MCF 10A (cell line): ENCODE data around the gene CMTM4. TPM values are rescaled to one million over a fixed set of nuclear protein-coding genes. Genes with fewer than 3 reads are reported as not detected.

ENCODE experiments used
- BruUV-seq: library from RNA; stranded (reverse); fragments of 400-500 nt; replicated peaks from 2 replicates; lab custom pipeline; 2021; lab: Mats Ljungman, UMichigan
- CTCF ChIA-PET: fragments of 300-600 bp; sonication (Branson Sonifier 250); formaldehyde crosslinking; extraction: SDS; loops from one replicate; lab custom pipeline; 2021; ENCODE audit warnings: antibody characterized with exemption, inconsistent platforms; lab: Yijun Ruan, JAX
- POLR2A ChIA-PET: fragments of 300-600, 350-650 bp; sonication (Branson Sonifier 250); formaldehyde crosslinking; extraction: SDS; loops from one replicate; lab custom pipeline; 2020; ENCODE audit warnings: antibody characterized with exemption, inconsistent platforms; lab: Yijun Ruan, JAX
- DNase-seq: peaks from one replicate; pipeline ENCODE4 v3.0.0-alpha.2; 2018; ENCODE audit not compliant: unreplicated experiment
- H3K27ac Mint-ChIP-seq: one replicate; pipeline ENCODE4 v1.8.0; 2022; ENCODE audit warnings: mild to moderate bottlenecking, low read depth, mixed read lengths; ENCODE audit not compliant: unreplicated experiment
- H3K27me3 Mint-ChIP-seq: one replicate; pipeline ENCODE4 v1.8.0; 2022; ENCODE audit warnings: mixed read lengths; ENCODE audit not compliant: insufficient read depth, unreplicated experiment
- H3K36me3 Mint-ChIP-seq: one replicate; pipeline ENCODE4 v1.8.0; 2022; ENCODE audit warnings: mild to moderate bottlenecking, moderate library complexity, mixed read lengths; ENCODE audit not compliant: insufficient read depth, unreplicated experiment
- H3K4me1 Mint-ChIP-seq: one replicate; pipeline ENCODE4 v1.8.0; 2022; ENCODE audit warnings: mixed read lengths; ENCODE audit not compliant: insufficient read depth, unreplicated experiment
- H3K4me3 Mint-ChIP-seq: one replicate; pipeline ENCODE4 v1.8.0; 2022; ENCODE audit warnings: mild to moderate bottlenecking, moderate library complexity, mixed read lengths; ENCODE audit not compliant: unreplicated experiment
- H3K9me3 Mint-ChIP-seq: one replicate; pipeline ENCODE4 v1.8.0; 2022; ENCODE audit warnings: mixed read lengths; ENCODE audit not compliant: unreplicated experiment
- intact Hi-C: fragments of 100-400 bp; cut with micrococcal nuclease; formaldehyde crosslinking; loops from 2 replicates; pipeline ENCODE4 v1.14.1; 2022
- total RNA-seq: library from RNA; stranded (reverse); gene quantifications from 2 replicates; pipeline ENCODE4 v1.2.3, GENCODE V29; 2022
- TF ChIP-seq, protein P1 (sequence below): fragments of 200-600 bp; IDR thresholded peaks from one replicate; pipeline ENCODE4 v1.8.0; 2022; ENCODE audit warnings: antibody characterized with exemption, mild to moderate bottlenecking; ENCODE audit not compliant: unreplicated experiment

The CMTM4 gene
- total RNA-seq, 1 experiment from 2014 or later = 27.2 TPM

- Mint-ChIP-seq H3K9me3 (no peaks in the 10 kb centered on the region), H3K27me3 (no peaks in the 10 kb centered on the region), H3K36me3 (no peaks in the 10 kb centered on the region), H3K27ac (peak overlapping the region; percentile 69), H3K4me1 (peaks cover 19% of the 10 kb centered on the region), H3K4me3 (peak overlapping the region; percentile 79)
- TSS peak; percentile 43 for BruUV-seq
- no peak for DNase-seq
- intact Hi-C loops = loop anchor here (2.0 kb wide), 1 partner anchor 33 kb away; no protein-coding TSS in a partner anchor
- ChIA-PET POLR2A (interaction anchor here (0.7 to 2.2 kb wide), 15 partner anchors 13 to 144 kb away, joined by 3 to 18 read pairs (median 5); partner anchors contain the start of genes DYNC1LI2 and NAE1), CTCF (interaction anchor here (0.6 to 7.4 kb wide), 10 partner anchors 16 to 46 kb away, joined by 3 to 69 read pairs (median 4); no protein-coding TSS in a partner anchor)
- TF ChIP-seq, protein P1, sequence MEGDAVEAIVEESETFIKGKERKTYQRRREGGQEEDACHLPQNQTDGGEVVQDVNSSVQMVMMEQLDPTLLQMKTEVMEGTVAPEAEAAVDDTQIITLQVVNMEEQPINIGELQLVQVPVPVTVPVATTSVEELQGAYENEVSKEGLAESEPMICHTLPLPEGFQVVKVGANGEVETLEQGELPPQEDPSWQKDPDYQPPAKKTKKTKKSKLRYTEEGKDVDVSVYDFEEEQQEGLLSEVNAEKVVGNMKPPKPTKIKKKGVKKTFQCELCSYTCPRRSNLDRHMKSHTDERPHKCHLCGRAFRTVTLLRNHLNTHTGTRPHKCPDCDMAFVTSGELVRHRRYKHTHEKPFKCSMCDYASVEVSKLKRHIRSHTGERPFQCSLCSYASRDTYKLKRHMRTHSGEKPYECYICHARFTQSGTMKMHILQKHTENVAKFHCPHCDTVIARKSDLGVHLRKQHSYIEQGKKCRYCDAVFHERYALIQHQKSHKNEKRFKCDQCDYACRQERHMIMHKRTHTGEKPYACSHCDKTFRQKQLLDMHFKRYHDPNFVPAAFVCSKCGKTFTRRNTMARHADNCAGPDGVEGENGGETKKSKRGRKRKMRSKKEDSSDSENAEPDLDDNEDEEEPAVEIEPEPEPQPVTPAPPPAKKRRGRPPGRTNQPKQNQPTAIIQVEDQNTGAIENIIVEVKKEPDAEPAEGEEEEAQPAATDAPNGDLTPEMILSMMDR = no peak
Measured at GRCh38 chr16:66695471-66695934, 1.0 kb downstream of the CMTM4 start.

- BruUV-seq = no TSS peak
- TF ChIP-seq, protein P1 = no peak
Measured at GRCh38 chr16:66693149-66693548, 3.4 kb downstream of the CMTM4 start.

DNA sequence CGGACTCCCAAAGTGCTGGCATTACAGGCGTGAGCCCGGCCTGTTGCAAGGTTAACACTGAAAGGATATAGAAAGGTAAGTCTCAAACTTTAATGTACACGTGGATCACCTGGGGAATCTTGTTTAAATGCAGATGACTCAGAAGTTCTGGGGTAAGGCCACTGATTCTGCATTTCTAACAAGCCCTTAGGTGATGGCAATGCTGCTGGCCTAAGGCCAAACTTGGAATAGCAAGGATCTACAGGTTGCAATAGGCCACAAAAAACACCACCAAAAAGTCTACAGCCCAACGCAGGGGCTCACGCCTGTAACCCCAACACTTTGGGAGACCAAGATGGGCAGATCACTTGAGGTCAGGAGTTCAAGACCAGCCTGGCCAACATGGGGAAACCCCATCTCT, 4.2 kb downstream of the CMTM4 start:
- no peaks in the 10 kb centered on the region for H3K9me3 Mint-ChIP-seq
- no peak overlapping the region for H3K27ac Mint-ChIP-seq
- H3K36me3 Mint-ChIP-seq = no peaks in the 10 kb centered on the region
- DNase-seq = peak; percentile 94
- BruUV-seq = no TSS peak
- H3K4me3 Mint-ChIP-seq = no peak overlapping the region
- no peaks in the 10 kb centered on the region for H3K27me3 Mint-ChIP-seq
- intact Hi-C loops = no loop called here
- POLR2A ChIA-PET = interaction anchor here (0.8 to 1.5 kb wide), 3 partner anchors 11 to 285 kb away, joined by 3 to 6 read pairs (median 6); no protein-coding TSS in a partner anchor
- TF ChIP-seq, protein P1 = no peak
- H3K4me1 Mint-ChIP-seq = peaks cover 19% of the 10 kb centered on the region
- CTCF ChIA-PET = interaction anchor here (1.0 to 7.4 kb wide), 6 partner anchors 11 to 42 kb away, joined by 3 to 69 read pairs (median 4); no protein-coding TSS in a partner anchor

More at GRCh38 chr16:66693149-66693548, 3.4 kb downstream of the CMTM4 start:
- CTCF ChIA-PET = interaction anchor here (1.0 to 7.4 kb wide), 6 partner anchors 12 to 59 kb away, joined by 3 to 69 read pairs (median 4); partner anchors contain the start of gene DYNC1LI2
- no peaks in the 10 kb centered on the region for H3K36me3 Mint-ChIP-seq
- H3K4me1 Mint-ChIP-seq = peaks cover 19% of the 10 kb centered on the region
- POLR2A ChIA-PET = interaction anchor here (0.7 to 1.5 kb wide), 3 partner anchors 12 to 40 kb away, joined by 3 to 6 read pairs (median 3); no protein-coding TSS in a partner anchor
- H3K27me3 Mint-ChIP-seq = no peaks in the 10 kb centered on the region
- H3K4me3 Mint-ChIP-seq = no peak overlapping the region
- no peak overlapping the region for H3K27ac Mint-ChIP-seq
- no peaks in the 10 kb centered on the region for H3K9me3 Mint-ChIP-seq
- no peak for DNase-seq
- intact Hi-C loops = no loop called here

DNA sequence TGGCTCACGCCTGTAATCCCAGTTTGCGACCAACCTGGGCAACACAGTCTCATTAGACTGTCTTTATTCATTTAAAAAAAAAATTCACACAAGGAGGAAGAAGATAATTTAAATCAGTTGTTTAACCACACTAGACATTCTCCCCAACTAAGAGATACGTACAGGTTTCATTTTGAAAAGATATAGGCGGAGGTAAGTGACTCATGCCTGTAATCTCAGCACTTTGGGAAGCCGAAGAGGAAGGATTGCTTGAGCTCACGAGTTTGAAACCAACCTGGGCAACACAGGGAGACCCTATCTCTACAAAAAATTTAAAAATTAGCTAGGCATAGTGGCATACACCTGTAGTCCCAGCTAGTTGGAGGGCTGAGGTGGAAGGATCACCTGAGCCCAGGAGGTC, 5.3 kb downstream of the CMTM4 start:
- peaks cover 19% of the 10 kb centered on the region for H3K4me1 Mint-ChIP-seq
- no peak overlapping the region for H3K27ac Mint-ChIP-seq
- H3K9me3 Mint-ChIP-seq = no peaks in the 10 kb centered on the region
- DNase-seq = no peak
- BruUV-seq = no TSS peak
- TF ChIP-seq, protein P1 = no peak
- CTCF ChIA-PET = interaction anchor here (0.6 to 7.4 kb wide), 13 partner anchors 14 to 1110 kb away, joined by 3 to 69 read pairs (median 3); no protein-coding TSS in a partner anchor
- H3K4me3 Mint-ChIP-seq = no peak overlapping the region
- no peaks in the 10 kb centered on the region for H3K36me3 Mint-ChIP-seq
- H3K27me3 Mint-ChIP-seq = no peaks in the 10 kb centered on the region
- POLR2A ChIA-PET = interaction anchor here (1.3 kb wide), 1 partner anchor 28 kb away, joined by 3 read pairs; no protein-coding TSS in a partner anchor
- intact Hi-C loops = no loop called here
